HTERT RPE-1 (cell line): ENCODE data around the gene TAS2R9.
"Not testable (repeated sequence)": the region's sequence is repeated elsewhere in the genome, so short reads cannot be mapped to it uniquely, and the experiment has no call there.

Experiments
- in situ Hi-C: fragments of 300-500 bp; cut with MboI; formaldehyde crosslinking; loops from 4 replicates; pipeline ENCODE4 v1.14.3; 2020; ENCODE audit warnings: low sequenced_read_pairs

The TAS2R9 gene, protein sequence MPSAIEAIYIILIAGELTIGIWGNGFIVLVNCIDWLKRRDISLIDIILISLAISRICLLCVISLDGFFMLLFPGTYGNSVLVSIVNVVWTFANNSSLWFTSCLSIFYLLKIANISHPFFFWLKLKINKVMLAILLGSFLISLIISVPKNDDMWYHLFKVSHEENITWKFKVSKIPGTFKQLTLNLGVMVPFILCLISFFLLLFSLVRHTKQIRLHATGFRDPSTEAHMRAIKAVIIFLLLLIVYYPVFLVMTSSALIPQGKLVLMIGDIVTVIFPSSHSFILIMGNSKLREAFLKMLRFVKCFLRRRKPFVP

DNA sequence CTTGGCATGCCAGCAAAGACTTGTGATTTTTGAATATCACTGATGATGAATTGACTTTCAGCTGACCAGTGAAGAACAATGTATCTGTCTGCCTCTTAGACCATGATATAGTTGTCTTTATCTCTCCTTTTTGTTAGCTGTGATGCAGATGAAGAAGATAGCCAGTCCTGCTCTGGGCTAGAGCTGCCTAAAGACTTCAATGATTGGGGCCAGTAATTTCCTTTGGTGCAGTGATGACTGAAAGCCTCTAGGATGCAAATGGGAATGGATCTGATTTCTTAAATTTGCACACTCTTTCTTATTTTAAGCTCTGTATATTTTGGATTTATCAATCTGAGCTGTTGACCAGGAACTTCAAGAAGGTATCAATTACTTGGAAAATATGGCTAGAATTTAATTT is at the start of gene TAS2R9:
TAS2R9 (minus strand) TSS at position 101 of the 400 bp plus-strand sequence; CDS start at position 8, 93 bp downstream.
- in situ Hi-C loops, result no loop called here

DNA sequence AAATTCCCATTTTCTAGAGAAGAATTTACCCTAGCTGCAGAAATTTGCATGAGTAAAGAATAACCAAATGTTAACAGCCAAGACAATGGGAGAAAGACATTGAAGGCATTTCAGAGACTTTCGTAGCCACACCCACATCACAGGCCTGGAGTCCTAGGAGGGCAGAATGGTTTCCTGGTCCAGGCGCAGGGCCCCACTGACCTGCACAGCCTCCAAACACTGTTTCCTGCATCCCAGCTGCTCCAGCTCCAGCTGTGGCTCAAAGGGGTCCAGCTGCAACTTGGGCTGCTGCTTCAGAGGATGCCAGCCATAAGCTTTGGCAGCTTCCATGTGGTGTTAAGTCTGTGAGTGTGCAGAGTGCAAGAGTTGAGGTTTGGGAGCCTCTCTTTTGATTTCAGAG is 45.8 kb upstream of the TAS2R9 start:
- in situ Hi-C loops, result no loop called here

DNA sequence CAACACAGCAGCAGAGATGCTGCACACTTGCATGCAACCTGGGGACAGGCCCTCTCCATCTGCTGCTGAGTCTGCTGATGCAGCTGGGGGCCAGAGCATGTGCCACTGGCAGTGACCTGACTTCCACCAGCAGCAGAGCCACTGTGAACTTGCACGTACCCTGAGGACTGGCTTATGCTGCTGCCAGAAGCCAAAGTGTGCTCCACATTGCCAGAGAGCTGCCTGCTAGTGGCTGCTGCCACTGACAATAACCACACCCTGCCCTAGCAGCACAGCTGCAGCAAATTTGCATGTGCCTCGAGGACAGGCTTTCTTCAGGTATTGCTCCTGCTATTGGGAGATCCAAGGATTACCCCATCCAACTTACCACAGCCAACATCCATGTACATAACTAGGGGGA is 43.8 kb upstream of the TAS2R9 start:
- in situ Hi-C loops, result no loop called here

DNA sequence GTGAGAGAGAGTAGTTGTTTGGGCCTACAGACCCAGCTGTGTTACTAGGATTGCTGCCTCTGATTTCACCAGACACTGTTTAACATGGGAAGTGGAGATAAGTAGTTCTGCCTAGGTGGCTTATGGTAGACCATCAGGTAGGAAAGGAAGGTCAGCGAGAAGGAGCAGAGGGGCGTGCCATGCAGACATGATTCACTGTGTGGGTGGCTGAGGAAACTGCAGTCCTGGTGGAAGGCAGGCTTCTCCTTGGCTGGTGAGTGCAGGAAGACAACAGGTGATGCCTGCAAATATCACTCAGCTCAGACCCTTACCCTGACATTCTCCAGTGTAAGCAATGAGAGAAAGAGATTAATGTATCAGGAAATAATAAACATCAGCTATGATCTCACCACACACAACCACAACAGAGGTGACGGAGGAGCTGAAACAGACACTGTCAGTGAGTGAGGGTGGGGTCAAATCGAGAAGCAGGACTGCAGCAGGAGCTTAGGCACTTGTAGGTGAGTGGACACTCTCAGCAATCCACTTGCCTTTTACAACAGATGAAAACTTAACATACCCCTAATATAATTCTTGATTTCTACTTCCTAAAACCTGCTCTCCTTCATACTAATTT is 41.4 kb upstream of the TAS2R9 start:
- in situ Hi-C loops, result no loop called here

DNA sequence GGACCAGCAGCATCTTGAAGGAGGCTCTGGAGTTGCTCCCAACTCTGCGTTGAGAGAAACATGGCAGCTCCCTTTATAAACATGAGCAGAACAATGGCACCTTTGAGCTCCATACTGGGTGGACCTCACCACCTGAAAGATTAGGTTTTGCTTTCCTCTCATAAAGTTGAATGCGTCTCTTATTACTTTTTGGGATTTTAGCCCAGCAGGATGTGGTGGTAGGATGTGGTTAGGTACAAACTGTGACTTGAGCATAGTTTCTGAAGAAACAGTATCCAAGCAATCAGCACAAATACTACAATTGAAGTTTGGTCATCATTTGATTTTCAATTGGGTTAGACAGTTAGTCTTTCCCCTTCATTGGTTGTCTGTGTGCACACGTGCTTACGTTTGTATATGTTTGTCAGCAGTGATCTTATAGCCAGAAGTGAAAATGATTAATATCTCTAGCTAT is 39.5 kb upstream of the TAS2R9 start, which contains the start of gene PRR4:
PRR4 (minus strand) TSS at position 51 of the 454 bp plus-strand sequence; CDS start at position 13, 38 bp downstream.
- in situ Hi-C loops, result no loop called here

DNA sequence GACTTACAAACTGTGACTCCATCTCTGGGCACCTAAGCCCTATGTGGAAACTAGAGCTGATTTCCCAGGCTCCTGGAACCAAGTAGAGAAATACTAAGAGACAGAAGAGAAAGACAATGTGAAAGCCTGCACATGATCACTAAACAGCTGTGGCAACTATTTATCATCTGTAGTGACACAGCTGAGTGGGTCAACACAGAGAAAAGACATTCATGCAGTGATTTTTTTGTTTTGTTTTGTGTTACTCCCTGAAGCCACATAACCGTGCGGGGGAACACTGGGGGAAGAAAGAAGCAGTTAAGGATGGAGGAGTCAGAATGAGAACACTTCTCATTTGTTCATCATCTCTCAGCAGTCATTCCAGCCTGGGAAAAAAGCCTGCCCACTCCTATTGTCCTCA is 37.8 kb upstream of the TAS2R9 start:
- in situ Hi-C loops, result no loop called here

DNA sequence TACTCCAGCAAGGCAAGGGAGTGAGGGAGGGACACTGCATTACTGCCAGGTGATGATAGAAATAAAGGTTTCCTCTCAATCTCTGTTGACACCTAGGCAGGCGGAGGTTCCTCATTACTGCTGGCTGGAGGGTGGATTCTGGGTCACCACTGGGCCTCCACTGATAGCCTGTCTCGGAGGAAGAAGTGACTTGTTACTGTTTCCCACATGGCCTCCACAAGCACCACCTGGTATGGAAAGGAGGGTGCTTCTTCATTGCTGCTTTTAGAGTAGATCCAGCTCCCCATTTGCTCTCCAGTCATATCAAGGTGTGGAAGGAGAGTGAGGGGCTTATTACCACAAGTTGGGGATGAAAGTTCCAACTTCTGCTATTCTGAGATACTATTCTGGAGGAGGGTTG is 32.9 kb upstream of the TAS2R9 start:
- in situ Hi-C loops, result no loop called here

DNA sequence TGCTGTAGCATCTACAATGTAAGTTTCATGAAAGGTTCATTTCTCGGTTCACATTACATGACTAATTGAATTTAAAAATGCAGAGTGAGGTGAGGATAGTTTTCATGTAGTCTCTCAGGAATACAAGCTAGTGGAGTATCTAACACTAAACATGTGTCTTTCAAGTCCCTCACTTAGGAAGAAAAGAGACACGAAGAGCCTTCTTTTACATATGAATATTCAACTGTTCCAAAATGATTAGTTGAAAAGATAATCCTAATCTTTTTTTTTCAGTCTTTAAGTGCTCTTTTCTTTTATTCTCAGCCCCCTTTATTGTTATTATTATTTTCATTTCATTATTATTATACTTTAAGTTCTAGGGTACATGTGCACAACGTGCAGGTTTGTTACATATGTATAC is 28.5 kb upstream of the TAS2R9 start:
- in situ Hi-C loops, result no loop called here

DNA sequence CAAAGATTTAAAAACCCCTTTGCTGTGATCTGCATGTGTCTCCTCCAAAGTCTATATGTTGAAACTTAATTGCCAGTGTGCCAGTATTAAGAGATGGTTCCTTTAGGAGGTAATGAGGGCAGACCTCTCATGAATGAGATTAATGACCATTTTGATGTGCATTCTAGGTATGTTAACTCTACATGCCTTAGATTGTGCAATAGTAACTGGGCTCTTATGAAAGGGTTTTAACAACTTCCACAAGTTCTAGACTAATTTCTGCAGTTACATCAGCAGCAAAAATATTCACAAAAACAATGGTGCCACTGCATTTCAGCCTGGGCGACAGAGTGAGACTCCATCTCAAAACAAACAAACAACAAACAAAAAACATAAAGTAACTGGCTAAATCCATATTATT is 20.0 kb upstream of the TAS2R9 start:
- in situ Hi-C loops, result no loop called here

DNA sequence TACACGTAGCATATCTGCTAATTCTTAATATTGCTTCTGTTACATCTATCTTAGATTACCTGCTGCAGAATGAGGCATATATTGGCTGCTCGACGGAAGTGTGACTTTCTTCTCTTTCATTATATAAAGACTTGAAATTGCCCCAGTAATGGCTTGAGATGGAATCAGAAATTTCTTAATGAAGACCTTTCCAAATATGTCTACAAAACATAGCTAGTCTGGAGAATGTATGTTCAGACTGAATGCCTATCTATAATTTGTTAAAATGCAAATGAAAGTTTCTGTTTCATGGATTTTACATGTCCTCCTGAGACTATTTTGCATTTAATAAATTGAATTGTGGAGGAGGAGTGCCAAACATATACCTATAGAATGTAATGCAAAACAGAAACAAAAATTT is 16.3 kb upstream of the TAS2R9 start, which contains the start of gene TAS2R10:
TAS2R10 (minus strand) TSS at position 101 of the 400 bp plus-strand sequence; CDS start at position 12, 89 bp downstream.
- in situ Hi-C loops, result no loop called here

DNA sequence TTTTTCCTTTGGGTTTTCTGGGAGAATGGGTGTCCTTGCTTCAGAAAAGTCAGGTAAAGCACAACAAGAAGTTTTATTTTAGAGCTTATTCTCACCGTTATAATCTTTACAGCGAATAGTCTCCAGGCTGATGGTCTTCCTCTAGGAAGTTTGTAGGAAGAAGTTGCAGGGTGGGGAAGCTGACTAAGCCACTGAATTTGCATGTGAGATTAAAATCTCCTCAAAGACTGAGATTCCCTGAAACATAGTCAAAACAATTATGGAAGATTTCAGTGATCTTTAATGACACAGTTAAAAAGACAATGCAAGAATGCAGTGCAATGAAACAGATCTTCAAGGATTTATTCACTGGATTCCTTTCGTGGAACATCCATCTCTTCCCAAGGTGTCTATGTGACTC is 15.0 kb upstream of the TAS2R9 start:
- in situ Hi-C loops, result no loop called here

DNA sequence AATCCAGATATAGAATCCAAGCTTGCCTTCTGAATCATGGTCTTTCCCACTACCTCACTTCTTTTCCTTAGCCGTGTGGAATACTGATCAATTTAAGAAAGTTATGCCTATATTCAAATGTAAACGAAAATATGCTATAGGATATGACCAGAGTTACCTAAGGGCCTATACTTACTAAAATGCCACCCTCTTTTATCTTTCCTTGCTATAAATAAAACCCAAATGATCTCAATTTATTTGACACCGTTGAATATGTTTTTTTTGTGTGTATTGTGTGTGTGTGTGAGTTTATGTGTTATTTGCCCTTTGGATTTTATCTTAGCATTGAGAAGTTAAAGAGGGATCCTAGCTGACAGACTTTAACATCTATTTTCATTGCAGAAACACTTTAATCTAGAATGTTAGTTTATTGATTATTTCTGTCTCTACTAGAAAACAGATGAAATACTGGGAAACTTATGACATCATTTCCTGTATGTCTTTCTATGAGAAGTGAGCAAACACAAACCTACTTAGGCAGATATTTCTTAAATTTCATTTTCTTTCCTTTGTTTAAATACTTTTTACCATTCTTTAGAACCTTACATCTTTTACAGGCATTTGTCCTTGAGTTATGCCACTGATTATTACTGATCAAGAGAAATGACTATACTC is 2.0 kb upstream of the TAS2R9 start:
- in situ Hi-C loops, result no loop called here

DNA sequence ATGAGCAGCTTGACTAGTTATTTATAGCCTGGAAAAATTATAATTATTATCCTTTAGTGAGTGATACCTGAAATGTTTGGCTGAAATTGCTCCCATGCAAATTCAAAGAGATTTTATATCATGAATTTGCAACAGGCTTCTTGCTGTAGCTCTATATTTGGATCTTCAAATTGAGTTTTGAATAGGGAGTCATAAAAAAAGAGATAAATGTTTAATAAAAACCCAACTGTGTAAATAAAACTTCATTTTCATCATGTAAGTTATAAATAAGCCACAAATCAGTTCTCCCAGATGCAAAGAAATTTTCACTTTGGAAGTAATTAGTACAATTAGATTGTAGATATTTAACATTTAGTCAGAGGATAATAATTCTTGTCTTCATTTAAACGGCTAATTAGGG is 2.8 kb downstream of the TAS2R9 start, which contains the start of gene TAS2R8:
TAS2R8 (minus strand) TSS at position 101 of the 400 bp plus-strand sequence. CDS start 306 bp downstream, outside the sequence.
- in situ Hi-C loops, result no loop called here

DNA sequence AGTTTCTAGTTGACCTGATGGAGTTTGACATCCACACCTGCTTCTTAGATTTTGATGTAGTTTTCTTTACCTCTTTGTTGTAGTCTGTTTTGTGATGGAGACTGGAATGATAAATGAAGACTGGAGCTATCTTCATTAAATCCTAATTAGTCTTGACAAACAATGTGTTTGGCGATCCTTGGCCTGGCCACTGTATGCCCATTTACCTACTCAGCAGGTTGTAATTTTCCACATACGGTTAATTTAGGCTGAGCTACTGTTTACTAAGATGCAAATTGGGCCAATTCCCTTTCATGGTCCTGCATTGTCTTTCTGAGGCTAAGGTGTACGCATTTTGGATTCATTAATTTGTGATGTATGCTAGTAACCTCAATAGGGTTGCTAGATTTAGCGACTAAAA is 7.4 kb downstream of the TAS2R9 start, which contains the start of gene TAS2R7:
TAS2R7 (minus strand) TSS at position 41 of the 400 bp plus-strand sequence. CDS start 57 bp downstream, outside the sequence.
- in situ Hi-C loops, result no loop called here

DNA sequence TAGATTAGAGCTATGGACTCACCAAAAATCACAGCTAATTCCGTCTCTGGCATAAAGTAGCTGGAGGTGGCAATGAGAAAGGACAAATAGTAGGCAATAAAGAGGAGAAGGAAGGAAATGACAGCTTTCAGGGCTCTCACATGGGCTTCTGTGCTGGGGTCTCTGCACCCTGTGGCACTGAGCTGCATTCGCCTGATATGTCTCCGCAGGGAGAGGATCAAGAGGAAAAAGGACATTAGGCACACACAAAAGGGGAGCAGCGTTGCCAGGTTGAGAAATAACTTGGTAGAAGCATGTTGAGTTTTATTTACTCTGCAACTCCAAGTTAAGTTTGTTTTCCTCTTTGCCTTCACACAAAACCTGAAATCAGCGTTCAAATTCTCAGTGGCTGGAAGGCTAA is 8.2 kb downstream of the TAS2R9 start:
- in situ Hi-C loops, result no loop called here

DNA sequence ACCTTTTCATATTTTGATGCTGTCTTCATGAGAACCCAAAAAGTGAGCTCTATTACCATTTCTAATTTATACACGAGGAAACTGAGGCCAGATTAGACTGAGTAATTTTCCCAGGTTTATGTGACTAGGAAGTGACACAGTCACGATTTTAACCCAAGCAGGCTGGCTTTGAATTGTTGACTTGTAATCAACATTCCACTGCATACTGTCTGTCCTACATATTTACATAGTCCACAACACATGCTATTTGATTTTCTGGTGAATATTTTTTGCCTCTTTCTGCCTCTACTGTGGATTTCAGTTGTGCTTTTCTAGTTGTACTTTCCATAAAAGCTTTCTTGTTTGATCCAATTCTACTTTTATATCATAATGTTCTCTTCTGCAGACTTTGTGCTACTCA is 15.7 kb downstream of the TAS2R9 start:
- in situ Hi-C loops, result no loop called here

DNA sequence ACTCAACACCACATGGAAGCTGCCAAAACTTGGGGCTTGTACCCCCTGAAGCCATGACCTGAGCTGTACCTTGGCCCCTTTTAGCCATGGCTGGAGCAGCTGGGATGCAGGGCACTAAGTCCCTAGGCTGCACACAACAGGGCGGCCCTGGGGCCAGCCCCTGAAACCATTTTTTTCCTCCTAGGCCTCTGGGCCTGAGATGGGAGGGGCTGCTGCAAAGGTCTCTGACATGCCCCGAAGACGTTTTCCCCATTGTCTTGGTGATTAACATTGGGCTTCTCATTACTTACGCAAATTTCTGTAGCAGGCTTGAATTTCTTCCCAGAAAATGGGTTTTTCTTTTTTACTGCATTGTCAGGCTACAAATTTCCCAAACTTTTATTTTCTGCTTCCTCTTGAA is 18.2 kb downstream of the TAS2R9 start:
- in situ Hi-C loops, result not testable (repeated sequence)

DNA sequence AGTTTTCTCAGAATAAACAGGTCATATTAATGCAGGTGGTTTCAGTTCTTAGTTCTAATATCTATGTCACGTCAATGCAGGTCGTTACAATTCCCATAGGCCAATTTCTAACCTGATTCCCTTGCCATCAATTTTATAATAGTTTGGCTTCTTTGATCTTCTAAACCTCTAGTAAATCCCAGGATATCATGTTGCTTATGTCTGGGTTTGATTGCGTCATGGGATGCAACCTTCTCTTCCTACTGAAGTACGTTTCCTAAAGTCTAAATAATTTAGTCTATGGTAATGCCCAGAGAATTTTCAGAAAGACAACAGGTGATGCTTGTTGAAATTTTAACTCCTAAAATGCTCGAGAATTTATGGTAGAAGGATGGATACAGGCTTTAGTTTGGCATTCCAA is 26.7 kb downstream of the TAS2R9 start:
- in situ Hi-C loops, result no loop called here

DNA sequence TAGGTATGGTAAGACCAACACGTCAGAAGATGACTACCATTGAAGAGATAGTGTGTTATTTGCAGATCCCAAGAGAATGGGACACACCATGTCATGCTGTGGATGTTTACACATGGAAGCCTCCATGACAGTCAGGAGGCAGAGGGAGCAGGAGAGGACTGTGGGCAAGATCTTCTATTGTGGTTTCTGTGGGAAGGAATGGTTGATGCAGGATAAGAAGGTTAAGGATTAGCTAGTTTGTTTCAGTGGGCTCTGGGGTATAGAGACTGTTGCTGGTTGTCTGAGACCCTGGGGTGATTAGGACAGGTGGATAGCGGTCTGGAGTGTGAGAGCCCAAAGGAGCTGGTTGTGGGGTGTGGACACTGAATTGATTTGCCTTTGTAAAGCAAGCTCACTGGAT is 30.9 kb downstream of the TAS2R9 start:
- in situ Hi-C loops, result no loop called here

DNA sequence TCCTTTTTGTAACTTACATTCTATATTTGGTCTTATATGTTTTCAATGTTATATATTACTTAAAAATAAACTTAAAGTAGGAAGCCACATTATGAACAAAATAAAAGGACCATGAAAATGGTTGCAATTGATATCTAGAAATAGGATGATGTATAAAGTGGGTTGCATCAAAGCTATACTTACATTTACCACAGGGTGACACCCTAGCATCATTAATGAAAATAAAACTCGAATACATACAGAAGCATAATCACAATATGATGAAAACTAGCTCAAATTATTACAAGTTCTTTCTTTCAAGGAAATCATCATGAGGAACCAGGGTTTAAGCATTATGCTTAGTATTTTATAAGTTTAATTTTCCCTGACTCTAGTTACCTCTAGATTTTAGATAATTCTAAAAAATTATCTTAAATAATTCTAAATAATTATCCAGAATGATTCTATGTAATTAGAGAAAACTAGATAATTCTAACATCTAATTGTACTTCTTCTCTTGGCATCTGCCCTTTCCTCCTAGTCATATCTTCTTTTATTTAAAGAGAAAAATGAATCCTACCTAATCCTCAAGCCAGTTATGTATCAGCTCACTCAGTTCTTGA is 38.7 kb downstream of the TAS2R9 start:
- in situ Hi-C loops, result no loop called here

DNA sequence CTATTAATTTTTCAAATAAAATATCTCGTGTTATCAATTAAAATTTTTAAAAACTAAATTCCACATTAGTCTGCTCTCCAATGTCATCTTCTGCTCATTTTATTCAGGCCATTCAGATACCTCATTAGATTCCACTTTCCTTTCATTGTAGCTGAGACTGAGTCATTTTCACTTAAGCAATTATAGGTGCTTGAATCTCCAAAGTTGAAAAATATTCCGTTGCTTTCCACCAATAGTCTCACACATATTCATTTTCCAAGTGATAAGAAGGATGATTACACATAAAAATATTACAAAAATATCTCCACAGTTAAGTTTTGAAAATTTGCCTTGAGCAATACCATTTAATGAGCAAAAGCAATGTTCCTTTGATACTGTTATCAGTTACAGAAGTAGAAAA is 50.3 kb downstream of the TAS2R9 start:
- in situ Hi-C loops, result no loop called here
